Measurements from ENCODE around the gene KCTD20. TPM values are rescaled to one million over a fixed set of nuclear protein-coding genes. Genes with fewer than 3 reads are reported as not detected.

The KCTD20 gene
- total and polyA plus RNA-seq, 2 of the 13 experiments (the other 11 are each of a cell fraction or from before 2014, with no cell fraction given) = 52.7 to 67.1 TPM

DNA sequence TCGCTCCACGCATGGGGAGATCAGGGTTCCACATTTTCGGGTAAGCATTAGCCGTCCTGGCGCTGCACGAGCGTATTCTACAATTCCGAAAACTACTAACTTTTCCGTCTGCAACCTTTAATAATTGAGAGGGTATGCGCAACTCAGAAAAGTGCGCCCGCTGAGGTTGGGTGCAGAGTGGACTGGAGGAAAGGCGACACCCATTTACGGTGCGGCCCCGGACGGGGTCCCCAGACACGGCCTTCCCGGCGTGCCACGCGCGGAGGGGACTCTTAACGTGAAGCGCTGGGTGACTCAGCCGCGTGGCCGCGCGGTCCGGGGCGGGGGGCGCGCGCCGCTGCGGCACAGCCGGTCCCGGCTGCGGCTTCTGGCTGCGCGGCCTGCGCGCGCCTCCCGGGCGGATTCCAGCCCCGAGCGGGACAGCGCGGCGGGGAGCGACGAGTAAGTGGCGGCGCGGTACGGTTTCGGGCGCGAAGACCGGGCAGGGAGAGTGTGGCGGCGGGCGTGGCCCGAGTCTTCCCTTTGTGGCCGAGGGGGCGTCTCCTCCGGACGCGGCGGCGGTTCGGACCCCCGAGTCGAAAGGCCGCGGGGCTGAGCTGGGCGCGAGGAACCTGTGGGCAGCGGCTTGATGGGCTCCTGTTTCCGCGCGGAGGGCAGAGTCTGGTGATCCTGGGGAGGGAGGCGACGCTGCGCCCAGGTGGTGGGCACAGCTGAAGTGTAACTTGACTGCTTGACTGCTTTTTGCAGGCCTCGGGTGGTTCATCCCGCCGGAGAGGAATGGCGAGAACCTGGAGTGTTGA, at the start of gene KCTD20, which contains the start of gene PXT1 (continued):
- TF ChIP-seq, protein P1, sequence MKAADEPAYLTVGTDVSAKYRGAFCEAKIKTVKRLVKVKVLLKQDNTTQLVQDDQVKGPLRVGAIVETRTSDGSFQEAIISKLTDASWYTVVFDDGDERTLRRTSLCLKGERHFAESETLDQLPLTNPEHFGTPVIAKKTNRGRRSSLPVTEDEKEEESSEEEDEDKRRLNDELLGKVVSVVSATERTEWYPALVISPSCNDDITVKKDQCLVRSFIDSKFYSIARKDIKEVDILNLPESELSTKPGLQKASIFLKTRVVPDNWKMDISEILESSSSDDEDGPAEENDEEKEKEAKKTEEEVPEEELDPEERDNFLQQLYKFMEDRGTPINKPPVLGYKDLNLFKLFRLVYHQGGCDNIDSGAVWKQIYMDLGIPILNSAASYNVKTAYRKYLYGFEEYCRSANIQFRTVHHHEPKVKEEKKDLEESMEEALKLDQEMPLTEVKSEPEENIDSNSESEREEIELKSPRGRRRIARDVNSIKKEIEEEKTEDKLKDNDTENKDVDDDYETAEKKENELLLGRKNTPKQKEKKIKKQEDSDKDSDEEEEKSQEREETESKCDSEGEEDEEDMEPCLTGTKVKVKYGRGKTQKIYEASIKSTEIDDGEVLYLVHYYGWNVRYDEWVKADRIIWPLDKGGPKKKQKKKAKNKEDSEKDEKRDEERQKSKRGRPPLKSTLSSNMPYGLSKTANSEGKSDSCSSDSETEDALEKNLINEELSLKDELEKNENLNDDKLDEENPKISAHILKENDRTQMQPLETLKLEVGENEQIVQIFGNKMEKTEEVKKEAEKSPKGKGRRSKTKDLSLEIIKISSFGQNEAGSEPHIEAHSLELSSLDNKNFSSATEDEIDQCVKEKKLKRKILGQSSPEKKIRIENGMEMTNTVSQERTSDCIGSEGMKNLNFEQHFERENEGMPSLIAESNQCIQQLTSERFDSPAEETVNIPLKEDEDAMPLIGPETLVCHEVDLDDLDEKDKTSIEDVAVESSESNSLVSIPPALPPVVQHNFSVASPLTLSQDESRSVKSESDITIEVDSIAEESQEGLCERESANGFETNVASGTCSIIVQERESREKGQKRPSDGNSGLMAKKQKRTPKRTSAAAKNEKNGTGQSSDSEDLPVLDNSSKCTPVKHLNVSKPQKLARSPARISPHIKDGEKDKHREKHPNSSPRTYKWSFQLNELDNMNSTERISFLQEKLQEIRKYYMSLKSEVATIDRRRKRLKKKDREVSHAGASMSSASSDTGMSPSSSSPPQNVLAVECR (CRISPR knock-in tag; IDR thresholded peaks at IDR 0.05; ENCODE audit: borderline replicate concordance) = peak; percentile 81; the same call in 1 of the 2 replicates
- TF ChIP-seq ZNF616 (CRISPR knock-in tag; IDR thresholded peaks at IDR 0.05; ENCODE audit: low read depth) (peak; percentile 90; the same call in 1 of the 2 replicates), GTF3A (CRISPR knock-in tag; conservative IDR thresholded peaks at IDR 0.05) (no peak), ZNF407 (CRISPR knock-in tag; IDR thresholded peaks at IDR 0.05; ENCODE audit: not compliant biosample characterization) (peak; percentile 58), NRL (CRISPR knock-in tag; IDR thresholded peaks at IDR 0.05; ENCODE audit: borderline replicate concordance) (peak; percentile 67), RFXAP (CRISPR knock-in tag; IDR thresholded peaks at IDR 0.05; ENCODE audit: borderline replicate concordance) (peak; percentile 22; the same call in 1 of the 2 replicates), MTA3 (CRISPR knock-in tag; IDR thresholded peaks at IDR 0.05) (no peak; the same call in 1 of the 2 replicates), ZNF781 (CRISPR knock-in tag; IDR thresholded peaks at IDR 0.05; ENCODE audit: borderline replicate concordance, not compliant biosample characterization) (no peak), ZNF224 (CRISPR knock-in tag; IDR thresholded peaks at IDR 0.05) (0 out of 2 replicates have a peak, but pooled peaks have one; percentile 25), TBP (CRISPR knock-in tag; IDR thresholded peaks at IDR 0.05) (no peak)
- TF ChIP-seq, protein P2, sequence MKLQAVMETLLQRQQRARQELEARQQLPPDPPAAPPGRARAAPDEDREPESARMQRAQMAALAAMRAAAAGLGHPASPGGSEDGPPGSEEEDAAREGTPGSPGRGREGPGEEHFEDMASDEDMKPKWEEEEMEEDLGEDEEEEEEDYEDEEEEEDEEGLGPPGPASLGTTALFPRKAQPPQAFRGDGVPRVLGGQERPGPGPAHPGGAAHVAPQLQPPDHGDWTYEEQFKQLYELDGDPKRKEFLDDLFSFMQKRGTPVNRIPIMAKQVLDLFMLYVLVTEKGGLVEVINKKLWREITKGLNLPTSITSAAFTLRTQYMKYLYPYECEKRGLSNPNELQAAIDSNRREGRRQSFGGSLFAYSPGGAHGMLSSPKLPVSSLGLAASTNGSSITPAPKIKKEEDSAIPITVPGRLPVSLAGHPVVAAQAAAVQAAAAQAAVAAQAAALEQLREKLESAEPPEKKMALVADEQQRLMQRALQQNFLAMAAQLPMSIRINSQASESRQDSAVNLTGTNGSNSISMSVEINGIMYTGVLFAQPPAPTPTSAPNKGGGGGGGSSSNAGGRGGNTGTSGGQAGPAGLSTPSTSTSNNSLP (IDR thresholded peaks at IDR 0.05; ENCODE audit: low read depth, low read length) = peak; percentile 58
- TF ChIP-seq, protein P3, sequence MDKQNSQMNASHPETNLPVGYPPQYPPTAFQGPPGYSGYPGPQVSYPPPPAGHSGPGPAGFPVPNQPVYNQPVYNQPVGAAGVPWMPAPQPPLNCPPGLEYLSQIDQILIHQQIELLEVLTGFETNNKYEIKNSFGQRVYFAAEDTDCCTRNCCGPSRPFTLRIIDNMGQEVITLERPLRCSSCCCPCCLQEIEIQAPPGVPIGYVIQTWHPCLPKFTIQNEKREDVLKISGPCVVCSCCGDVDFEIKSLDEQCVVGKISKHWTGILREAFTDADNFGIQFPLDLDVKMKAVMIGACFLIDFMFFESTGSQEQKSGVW (CRISPR knock-in tag; IDR thresholded peaks at IDR 0.05; ENCODE audit: borderline replicate concordance) = peak; percentile 55; the same call in 1 of the 2 replicates

Data from HepG2 (cell line).